NCI-H460 (cell line): ENCODE data around the gene GRK5. TPM values are rescaled to one million over a fixed set of nuclear protein-coding genes. Genes with fewer than 3 reads are reported as not detected.

ENCODE experiments used
- DNase-seq: peaks from one replicate; pipeline ENCODE4 v3.0.0-alpha.2; 2016; ENCODE audit warnings: low read depth; ENCODE audit errors: extremely low read depth
- total RNA-seq: library from RNA; depleted of rRNA; stranded (reverse); fragments of >200 nt; shearing (Covaris generic); gene quantifications from 2 replicates; pipeline ENCODE4 v1.2.3, GENCODE V29; 2014

The GRK5 gene
- total RNA-seq, 1 experiment from 2014 or later: 0.79 TPM

DNA sequence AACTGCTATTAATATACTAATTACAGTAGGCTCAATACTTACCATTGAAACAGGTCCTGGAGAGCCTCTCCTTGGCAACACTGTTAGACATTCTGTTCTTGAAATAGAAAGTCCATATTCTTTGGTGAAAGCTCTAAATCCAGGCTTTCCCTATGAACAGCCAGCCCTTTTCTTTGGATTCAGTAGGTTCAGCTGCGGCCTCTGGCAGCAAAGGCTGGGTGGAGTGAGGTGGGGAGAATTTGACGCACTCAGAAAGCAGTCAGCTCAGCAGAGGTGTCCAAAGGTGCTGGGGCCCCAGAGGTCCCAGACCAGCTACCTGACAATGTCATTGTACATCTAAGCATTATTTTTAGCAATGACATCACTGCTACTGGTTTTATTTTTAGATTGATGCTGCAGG, 146.1 kb downstream of the GRK5 start:
- no peak for DNase-seq

DNA sequence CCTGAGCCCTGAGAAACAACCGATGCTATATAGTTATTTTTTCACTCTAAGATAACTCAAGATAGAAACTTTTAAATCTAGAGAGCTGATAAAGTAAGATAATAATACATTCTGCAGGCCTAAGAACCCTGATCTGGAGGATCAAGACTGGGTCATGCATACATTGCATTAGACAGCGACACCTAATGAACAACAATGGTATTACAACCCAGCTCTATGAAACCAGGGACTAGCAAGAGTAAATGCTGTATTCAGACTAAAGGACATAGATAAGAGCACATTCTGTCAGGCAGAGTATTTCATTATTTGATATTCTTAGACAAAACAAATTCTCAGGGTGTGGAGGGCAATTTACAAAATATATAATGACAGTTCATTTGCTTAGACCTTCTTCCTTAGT, 148.6 kb downstream of the GRK5 start:
- DNase-seq: no peak

DNA sequence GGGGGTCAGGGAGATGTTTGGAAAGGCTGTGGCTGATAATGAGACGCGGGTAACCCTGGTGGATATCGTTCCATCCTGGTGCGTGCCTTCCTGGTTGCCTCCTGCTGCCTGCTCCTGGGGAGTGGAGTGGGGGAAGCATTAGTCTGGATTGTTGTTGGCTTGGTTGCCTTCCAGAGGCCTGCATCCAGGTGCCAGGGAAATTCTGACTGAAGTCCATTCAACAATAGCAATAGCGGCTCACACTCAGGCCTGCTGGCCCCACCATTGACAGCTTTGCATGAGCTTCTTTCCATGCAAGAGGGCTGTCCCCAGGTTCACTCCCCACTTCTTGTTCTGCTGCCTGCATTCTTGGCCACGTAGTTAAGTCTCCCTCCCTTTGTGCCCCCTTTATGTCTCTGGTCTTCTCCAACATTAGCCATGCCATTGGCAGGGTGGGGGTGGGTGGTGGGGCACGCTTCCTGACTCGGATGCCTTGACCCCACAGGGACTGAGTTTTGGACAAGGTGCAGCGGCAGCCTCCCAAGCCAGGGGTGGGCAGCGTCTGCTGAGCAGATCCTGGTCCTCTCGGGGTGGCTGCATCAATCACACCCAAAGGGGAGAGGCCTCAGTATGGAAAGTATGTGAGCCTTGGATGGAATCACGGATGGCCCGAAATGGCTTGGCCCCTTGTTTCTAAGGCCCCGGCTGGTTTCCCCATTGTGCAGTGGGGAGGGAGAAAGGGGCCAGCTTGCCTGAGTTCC, 150.2 kb downstream of the GRK5 start:
- no peak for DNase-seq

DNA sequence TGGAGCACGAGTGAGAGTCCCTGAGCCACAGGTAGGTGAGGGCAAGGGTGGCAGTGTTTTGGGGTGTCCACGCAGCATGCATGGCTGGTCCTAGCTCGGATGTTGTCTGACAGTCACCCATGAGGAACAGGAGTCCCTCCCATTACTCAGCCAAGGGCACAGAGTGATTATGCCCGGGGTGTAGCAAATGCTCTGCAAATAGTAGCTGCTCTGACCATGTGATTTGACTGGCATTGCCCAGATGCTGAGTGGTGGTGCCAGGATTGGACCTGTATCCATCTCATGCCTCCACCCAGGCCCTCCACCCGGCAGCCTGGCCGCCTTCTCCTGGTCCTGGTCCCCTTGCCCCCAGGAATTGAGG, 150.8 kb downstream of the GRK5 start:
- no peak for DNase-seq

DNA sequence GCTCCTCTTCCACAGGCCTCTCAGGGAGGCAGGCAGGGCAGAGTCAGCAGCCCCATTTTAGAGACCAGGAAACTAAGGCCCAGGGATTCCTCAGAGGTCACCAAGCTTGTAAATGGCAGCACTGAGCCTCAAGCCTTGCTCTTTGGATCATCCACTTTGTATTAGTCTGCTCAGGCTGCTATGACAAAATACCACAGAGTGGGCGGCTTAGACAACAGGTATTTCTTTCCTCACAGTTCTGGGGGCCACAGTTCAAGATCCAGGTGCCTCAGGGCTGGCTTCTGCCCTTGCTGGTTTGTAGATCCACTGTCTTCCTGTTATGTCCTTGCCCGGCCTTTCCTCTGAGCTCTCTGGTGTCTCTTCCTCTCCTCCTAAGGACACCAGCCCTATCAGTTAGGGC, 151.2 kb downstream of the GRK5 start:
- no peak for DNase-seq

DNA sequence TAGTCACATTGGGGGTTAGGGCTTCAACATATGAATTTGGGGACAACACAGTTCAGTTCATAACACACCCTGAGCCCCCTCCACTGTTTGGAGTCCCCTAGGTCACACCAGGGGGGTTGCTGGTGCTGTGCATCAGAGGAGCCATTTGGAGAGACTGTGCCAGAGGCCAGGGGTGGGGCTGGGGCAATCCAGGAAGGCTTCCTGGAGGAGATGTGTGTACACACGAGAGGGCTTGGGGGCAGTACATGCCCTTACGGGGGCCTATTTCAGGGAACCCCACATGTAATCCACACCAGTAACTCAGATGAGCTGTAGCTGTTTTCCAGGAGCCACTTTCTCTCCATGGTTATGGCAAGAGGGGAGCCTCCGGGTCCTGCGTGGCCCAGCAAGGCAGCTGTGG, 151.7 kb downstream of the GRK5 start:
- DNase-seq: no peak

DNA sequence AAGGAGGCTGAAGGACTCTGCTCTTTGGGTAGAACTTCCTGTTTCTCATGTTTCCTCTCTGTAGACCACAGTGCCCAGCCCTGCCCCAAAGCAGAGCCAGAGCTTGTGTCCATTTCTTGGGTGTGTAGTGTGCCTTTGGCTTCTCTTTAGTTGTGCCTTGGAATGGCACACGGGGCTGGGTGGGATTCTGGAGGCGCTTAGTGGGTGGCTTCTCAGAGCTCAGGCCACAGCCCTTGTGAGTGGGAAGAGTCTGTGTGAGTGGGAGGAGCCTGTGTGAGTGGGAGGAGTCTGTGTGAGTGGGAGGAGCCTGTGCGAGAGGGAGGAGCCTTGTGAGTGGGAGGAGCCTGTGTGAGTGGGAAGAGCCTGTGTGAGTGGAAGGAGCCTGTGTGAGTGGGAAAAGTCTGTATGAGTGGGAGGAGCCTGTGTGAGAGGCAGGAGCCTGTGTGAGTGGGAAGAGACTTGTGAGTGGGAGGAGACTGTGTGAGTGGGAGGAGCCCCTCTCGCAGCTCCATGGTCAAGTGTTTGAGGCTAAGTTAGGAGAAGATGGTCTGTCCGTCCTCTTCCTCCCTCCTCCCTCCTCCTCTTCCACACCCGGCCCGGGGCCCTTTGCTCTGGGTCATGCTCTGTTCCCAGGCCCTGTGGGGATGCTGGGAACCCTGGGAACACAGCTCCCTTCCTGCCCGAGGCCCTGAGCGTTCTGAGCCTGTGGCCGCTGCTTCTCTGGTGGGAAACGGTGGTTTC, 153.0 kb downstream of the GRK5 start:
- no peak for DNase-seq

DNA sequence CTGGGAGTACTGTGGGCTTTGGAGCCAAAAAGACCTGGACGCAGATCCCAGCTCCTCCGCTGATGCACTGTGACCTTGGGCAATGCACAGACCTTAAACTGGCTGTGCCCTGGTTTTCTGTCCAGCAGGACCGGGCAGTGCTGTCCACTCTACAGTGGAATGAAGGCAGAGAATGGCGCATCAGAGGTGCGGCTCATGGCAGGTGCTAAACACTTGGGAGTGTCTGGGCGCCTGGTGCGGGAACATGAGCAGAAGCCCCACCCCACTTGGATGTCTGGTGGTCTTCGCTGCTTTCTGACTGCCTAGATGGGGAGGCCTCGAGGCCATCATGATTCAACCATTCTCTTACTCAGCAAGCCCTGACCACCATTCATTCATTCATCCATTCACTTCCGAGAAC, 153.7 kb downstream of the GRK5 start:
- DNase-seq: no peak

DNA sequence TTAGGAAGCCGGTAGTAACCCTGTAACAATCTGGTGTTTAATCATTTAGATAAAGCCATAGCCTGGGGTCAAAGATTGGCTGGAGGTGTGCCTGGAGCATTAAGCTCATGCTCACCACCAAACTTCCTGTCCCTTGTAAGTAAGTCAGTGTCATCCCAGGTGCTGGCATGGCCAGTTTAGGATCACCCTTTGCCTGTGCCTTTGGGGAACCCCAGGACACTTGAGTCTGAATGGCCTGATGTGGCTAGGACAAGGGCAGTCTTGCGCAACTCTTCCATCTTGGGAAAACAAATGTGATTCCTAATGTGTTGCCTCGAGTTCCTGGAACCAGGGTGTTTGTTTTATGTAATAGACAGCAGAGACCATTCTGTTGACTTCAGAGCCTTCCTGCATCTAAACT, 154.8 kb downstream of the GRK5 start:
- DNase-seq: no peak

DNA sequence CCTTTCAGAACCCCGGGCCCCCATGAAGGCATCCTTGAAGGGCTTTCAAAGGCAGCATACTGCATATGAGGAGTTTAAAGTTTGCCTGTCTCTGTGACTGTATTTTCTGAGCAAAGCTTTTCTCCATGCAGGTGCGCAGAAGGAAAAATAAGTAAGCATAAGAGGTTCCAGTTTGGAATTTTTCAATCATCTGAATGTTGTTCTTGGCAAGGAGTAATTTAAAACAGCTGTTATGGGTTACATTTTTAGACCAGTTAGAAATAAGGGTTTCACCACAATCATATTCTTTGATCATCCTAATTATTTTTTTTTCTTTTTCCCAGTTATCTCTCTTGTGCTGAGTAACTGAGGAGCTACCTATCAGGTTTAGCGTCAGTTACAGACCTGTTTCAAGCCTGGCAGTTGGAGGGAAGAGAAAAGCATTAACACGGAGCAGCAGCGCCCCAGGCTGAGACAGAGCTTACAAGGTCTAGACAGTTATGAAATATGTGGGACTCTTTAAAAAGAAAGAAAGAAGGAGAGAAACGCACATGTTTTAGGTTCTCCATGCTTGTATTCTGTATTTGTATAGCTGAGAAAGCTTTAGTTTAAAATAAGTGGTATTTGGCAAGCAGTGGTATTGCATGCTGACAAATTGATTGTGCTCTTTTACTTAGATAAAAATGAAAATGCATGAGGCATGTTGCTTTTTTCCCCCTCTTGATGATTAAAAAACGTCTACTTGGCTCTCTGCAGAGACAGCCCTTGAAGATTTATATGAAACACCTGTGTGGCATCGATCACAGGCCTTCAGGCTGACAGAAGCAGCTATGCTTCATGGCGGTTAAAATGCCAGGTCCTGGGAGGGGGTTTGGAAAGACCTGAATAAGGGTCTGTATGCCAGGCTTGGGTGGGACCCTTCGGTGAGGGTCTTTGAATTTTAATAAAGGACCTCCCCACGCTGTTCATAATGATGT, 157.6 kb downstream of the GRK5 start:
- no peak for DNase-seq

DNA sequence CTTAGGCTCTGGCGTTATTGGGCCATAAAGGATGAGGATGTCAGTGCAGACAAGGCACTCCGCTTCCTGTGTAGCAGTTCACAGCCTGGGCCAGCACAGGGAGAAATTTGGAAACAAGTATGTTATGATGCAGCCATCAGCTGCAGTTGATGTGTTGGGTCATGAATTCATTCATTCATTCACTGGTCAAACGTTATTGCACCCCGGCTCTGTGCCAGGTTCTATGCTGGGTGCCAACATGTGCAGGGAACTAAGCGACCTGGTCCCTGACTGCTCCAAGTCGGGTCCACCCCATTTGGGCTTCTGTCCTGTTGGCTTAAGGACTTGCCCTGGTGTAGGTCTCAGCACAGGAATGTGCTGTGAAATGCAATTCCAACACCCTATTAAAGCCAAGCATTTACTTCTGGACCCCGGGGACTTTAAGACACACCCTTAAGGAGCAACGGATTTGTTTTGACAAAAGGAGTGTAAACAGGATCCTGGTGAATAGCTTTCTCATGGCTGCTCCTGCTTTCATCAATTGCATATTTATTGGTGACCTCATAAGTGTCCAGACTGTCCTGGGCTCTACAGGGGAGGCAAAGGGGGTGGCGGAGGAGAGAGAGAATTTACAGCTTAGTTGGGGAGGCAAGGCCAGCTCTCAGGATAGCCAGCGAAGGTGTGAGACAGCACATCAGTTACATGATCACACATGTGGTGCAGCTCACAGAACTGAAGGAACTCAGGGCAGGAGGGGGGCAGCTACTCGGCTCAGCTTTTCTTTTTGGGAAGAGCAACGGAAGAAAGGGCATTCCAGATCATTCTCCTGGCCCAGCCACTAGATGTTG, 158.6 kb downstream of the GRK5 start:
- DNase-seq: no peak

DNA sequence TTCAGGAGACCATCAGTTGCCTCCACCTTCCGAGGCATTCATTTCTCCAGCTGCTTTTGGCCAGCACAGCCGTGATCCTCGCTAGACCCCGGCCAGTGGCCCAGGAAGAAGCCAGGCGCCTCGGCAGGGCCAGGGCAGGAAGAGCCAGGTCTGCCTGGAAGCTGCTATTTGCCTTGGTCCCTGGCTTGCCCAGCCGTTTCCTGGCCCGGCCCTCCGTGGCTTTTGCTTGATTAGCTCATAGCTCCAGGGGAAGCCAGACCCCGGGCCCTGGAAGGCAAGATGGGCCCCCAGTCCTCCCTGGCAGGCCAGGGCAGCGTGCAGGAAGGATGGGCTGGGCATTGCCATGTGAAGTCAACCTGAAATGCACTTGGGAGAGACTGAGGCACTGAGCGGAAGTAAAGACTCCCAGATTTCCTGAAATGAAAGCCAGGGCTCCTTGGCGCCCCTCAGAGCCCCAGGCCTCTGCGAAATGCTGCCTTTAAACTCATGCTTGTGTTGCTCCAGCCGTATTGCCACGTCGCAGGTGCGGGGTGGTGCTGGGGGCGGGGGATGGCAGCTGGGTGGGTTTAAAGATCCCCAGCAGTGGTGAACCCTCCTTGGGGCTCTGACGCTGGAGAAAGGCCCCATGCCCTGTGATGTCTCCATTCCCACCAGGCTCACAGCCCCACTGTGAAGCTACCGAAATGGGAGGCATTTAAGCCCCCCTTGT, 160.6 kb downstream of the GRK5 start:
- DNase-seq: no peak

DNA sequence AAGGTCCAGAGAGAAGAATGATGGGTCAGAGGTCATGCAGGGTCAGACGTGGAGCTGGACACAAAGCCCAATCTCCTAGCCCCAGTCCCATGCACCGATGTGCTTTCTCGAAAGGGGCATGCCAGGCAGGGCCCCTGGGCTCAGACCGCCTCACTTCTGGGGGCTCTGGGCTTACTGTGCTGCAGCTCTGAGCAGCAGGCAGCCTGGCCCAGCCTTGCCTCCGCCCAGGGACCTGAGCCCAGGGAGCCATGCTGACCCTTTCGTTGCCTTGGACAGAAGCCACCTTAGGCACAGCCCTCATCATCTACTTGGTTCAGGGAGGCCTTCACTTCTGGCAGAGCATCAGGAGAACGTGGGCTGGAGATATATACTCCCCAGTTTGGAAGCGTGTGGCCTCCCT, 161.2 kb downstream of the GRK5 start:
- DNase-seq: no peak

DNA sequence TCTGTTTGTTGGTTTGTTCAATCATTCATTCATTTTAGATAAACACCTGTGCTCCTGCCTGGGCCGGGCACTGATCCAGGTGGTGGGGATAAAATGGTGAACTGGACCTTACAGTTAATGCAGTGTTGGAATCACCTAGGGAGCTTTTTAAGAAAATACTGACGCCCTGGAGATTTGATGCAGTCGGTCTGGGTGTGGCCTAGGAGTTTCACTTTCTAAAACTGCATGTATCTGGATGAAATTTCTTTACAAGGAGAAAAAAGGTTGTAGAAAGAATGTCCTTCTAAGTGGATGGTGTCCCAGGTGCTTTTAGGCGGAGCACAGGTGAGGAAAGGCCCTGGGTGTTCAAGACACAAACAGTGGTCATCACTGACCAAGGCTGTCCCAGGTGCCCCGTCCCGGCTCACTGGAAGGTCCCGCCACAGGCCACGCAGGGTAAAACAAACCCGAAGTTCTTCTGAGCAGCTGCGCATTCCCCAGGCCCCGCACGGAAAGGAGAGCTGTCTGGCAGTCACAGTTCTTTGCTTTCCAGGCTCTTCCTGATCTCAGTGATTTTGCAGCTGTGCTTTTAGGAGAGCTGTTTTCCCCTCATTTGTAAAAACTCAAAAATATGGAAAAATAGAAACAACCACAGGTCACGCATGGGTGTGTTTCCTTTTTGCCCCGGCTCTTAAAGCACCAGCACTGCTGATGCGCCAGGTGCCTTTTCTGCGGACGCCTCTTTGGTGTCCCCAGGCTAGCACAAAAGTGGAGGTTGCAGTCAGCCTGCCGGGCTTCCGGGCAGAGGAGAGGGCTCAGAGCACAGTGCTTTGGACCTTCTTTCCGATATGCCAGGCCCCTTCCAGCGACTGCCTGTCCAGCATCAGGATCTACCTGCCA, 161.9 kb downstream of the GRK5 start:
- no peak for DNase-seq

DNA sequence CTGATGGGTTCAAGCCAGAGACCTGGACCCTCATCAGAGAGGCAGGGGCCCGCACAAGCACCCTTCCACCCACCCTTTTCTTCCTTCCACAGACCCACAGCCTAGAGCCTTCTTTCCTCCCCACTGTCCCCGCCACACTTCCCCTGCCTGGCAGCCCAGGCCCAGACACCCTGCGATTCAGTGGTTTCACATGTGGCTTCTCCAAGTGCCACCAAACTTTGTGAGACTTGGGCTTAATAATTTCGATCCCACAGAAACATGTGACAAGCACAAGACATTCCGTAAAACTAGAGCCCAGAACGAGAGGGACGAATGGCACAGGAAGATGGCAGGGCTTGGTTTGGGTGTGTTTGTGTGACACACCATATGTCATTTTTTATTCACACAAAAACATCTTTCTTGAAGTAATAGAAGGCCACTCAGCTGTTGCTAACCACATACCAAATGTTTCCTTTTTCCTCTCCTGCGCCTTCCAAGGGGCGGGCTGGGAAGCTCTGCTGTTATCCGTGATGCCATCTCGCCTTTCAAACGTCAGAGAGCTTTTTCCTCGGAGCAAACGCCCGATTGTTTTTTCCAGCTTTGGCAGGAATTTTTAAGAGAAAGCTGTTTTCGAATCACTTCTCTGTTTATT, 162.9 kb downstream of the GRK5 start:
- DNase-seq: no peak

DNA sequence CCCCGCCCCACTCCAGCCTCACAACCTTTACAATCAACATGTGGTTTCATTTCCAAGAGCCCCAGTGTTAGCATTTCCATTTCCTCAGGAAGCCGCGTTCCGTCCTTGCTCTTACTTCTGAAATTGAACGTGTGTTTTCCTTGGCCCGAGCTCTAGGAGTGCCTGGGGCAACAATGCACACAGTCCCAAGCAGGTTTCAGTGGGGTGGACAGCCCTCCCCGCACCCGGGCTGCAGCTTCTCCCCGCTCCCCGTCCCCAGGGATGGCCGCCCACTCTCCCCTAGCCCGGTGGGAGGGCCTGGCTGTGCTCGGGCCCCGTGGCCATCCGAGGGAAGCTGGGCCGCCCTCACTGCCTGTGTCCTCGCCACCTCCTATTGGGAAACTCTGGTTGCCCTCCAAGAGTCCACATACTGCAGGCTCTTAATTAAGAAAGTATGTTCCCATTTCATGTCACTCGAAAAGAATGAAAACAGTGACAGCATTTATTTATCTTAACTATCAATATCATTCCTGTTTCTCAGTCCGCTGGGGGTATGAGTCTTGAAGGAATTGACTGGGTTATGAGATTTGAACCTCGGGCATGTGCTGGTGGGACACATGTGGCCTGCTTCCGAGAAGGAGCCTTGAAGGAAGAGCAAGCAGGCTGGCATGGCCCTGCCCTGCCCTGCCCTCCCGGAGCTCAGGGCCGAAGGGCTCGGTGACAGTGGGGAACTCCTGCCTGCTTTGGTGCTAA, 163.8 kb downstream of the GRK5 start:
- DNase-seq: no peak
